Activated CD4-positive, alpha-beta T cell treated with anti-CD3 and anti-CD28 coated beads, Interleukin-2, amount 50 U/mL, for 16 hours (primary cell): ENCODE data around the gene TGFBR3.
A peak's percentile ranks its signal among the peaks of the same experiment; 100 is the strongest.
"Not testable (repeated sequence)": the region's sequence is repeated elsewhere in the genome, so short reads cannot be mapped to it uniquely, and the experiment has no call there.

Source experiments
- DNase-seq: peaks from one replicate; pipeline ENCODE4 v3.0.0-alpha.2; 2020

TGFBR3 gene

GRCh38 chr1:91672601-91673161 is 213.3 kb downstream of the TGFBR3 start:
- DNase-seq = peak; percentile 89

GRCh38 chr1:91670781-91671180 is 215.2 kb downstream of the TGFBR3 start:
- no peak for DNase-seq

DNA sequence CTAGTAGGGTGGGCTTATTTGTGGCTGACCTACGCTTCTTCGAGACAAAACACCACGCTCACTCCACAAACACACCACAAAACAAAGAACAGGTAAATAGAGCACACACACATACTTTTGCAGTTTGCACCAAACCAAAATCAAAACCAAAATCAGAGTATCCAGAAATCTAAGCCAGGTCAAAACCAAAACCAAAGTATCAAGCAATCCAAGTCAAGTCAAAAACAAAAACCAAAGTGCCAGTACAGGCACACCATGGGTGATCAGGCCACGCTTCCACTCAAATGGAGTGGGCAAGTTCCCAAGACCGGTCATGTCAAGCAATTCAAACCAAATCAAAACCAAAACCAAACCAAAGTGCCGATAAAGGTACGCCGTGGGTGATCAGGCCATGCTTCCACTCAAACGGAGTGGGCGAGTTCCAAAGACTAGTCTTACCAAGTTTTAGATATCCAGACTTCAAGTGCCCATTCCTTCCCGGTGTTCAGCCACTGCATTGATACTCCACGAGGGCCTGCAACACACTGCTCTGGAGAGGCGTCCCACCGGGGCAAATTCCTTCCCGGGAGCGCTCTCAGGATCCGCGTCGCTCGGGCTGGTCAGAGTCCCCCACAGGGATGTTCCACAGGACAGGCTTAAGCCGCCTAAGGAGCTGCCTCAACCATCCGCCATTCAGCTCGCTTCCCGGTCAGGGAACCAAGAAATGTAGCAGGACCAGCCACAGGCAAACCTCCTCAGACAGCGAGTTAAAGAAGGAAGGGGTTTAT is 216.2 kb downstream of the TGFBR3 start:
- DNase-seq = no peak

GRCh38 chr1:91666651-91667050 is 219.3 kb downstream of the TGFBR3 start:
- DNase-seq = not testable (repeated sequence)

- DNase-seq = no peak
Observed at GRCh38 chr1:91661121-91661520, 224.8 kb downstream of the TGFBR3 start.

GRCh38 chr1:91660708-91661107 is 225.2 kb downstream of the TGFBR3 start:
- no peak for DNase-seq

GRCh38 chr1:91655912-91656449 is 230.0 kb downstream of the TGFBR3 start:
- DNase-seq = no peak

DNA sequence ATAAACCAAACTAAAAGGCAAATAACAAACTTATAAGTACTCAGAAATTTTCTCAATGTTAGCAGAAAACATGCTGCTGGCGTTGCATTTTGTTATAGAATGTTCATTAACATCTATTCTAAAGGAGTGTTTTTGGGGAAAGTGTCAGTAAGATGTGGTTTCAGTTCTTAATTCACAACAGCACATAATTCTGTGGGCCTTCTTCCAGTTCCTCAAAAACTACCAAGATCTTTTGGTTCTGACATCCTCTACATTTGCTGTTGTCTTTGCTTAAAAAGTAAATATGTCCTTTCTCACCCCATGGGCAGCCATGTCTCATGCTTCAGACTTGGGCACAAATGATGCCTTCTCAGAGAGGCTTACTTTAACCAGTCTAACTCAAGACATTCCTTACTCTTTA is 232.8 kb downstream of the TGFBR3 start:
- no peak for DNase-seq

GRCh38 chr1:91651661-91652071 is 234.3 kb downstream of the TGFBR3 start:
- DNase-seq = no peak

DNA sequence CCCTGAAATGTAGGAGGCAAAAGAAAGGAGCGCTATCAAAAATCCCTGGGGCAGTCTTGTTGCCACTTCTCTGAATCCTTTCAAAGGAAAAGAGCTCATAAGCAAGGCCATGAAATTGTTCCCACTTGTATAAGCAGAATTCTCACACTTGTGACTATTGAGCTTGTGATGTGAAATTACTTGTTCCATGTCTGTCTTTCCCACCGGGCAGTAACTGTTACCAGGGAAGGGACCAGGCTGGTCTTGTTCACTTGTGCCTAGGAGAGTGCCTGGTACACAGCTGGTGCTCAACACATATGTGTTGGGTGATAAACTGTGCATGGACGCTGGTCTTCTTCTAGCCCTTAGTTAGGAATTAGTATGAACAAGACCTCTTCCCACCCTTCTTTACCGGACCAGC is 234.7 kb downstream of the TGFBR3 start:
- no peak for DNase-seq

GRCh38 chr1:91650764-91651163 is 235.2 kb downstream of the TGFBR3 start:
- DNase-seq = no peak

GRCh38 chr1:91647061-91647460 is 238.9 kb downstream of the TGFBR3 start:
- no peak for DNase-seq

- DNase-seq = no peak
Observed at GRCh38 chr1:91645031-91645430, 240.9 kb downstream of the TGFBR3 start.

DNA sequence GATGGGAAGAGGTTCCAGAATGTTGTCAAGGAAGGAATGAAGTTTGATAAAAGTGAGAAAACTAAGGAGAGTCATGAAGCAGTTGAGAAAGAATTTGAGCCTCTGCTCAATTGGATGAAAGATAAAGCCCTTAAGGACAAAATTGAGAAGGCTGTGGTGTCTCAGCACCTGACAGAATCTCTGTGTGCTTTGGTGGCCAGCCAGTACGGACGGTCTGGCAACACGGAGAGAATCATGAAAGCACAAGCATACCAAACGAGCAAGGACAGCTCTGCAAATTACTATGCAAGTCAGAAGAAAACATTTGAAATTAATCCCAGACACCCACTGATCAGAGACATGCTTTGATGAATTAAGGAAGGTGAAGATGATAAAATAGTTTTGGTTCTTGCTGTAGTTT is 242.5 kb downstream of the TGFBR3 start:
- no peak for DNase-seq

GRCh38 chr1:91640877-91641526 is 244.9 kb downstream of the TGFBR3 start:
- no peak for DNase-seq

GRCh38 chr1:91637539-91637994 is 248.4 kb downstream of the TGFBR3 start:
- DNase-seq = no peak

DNA sequence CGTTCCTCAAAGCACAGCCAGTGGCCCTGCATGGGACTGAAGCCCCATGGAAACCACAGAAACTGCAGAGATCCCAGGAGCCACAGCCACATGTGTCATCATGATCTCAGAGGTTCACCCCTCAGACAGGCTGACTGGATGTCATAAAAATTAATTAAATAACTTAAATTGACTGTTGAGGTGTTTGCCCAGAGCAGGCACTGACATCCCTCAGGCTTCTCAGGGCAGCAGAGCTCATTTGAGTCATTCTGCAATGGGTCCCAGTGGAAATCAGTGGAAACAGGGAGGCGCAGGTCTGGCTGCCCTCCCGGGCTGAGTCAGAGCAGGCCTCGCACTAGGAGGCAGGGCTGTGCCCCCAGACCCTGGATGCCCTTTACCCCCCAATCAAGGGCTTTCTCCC is 250.2 kb downstream of the TGFBR3 start:
- no peak for DNase-seq

DNA sequence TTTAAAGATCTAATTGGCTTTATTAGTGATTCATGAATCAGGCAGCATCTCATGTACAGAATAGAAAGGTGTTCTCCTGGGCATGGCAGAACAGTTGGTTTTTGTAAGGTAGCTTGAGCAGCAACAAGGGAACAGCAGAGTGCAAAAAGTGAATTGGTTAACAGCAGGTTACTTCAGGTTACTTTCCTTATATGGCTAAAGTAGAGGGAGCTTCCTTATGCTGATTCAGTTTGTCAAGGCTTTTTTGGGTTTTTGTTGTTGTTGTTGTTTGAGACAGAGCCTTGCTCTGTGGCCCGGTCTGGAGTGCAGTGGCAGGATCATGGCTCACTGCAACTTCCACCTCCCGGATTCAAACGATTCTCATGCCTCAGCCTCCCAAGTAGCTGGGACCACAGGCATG is 252.5 kb downstream of the TGFBR3 start:
- DNase-seq = no peak

DNA sequence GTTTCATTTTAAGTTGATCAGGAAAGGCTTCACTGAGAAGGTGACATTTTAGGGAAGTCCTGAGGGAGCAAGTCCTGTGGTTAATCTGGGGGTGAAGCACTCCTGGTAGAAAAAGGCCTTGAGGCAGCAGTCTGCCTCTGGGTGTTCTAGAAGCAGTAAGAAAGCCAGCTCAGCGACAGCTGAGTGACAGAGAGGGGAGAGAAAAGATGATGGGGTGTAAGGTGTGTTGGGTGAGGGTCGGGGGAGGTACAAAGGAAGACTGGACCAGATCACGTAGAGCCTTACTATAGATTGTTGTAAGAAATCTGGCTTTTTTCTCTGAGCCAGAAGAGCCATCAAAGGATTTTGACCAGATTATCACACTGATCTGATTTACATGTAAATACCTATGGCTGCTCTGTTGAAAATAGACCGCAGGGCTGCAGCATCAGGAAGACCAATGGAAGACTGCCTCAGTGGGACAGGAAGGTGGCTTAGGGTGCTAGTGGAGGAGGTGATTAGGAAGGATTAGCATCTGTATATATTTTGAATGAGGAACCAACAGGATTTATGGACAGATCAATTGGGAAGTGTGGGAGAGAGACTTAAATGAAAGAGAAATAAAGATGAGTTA is 254.1 kb downstream of the TGFBR3 start:
- DNase-seq = no peak

GRCh38 chr1:91630803-91631202 is 255.1 kb downstream of the TGFBR3 start:
- no peak for DNase-seq
